RWPE2 (cell line): ENCODE data around the gene SAMD11.

ENCODE experiments used
- ATAC-seq: fragments of 200-7000 bp; cut with Tn5 transposase; 3 replicates; pipeline ENCODE4 v1.9.1; 2021; ENCODE audit warnings: low read depth
- DNase-seq: peaks from one replicate; pipeline ENCODE4 v3.0.0-alpha.2; 2020; ENCODE audit warnings: low spot score
- H3K27ac ChIP-seq: fragments of 450-650 bp; 2 replicates; pipeline ENCODE4 v1.5.1; 2017; ENCODE audit warnings: mild to moderate bottlenecking; ENCODE audit not compliant: poor library complexity, severe bottlenecking
- H3K27me3 ChIP-seq: fragments of 250-450 bp; sonication (Bioruptor Pico); 2 replicates; pipeline ENCODE4 v1.5.1; 2021; ENCODE audit warnings: mild to moderate bottlenecking, moderate library complexity; ENCODE audit not compliant: insufficient read depth, poor library complexity, severe bottlenecking
- H3K36me3 ChIP-seq: fragments of 250-450 bp; sonication (Bioruptor Pico); 2 replicates; pipeline ENCODE4 v1.5.1; 2020; ENCODE audit warnings: low read depth, mild to moderate bottlenecking, moderate library complexity
- H3K4me1 ChIP-seq: fragments of 250-450 bp; sonication (Bioruptor Pico); 2 replicates; pipeline ENCODE4 v1.5.1; 2021; ENCODE audit warnings: mild to moderate bottlenecking, moderate library complexity; ENCODE audit not compliant: insufficient read depth, poor library complexity, severe bottlenecking
- H3K4me3 ChIP-seq: fragments of 250-450 bp; sonication (Bioruptor Pico); 2 replicates; pipeline ENCODE4 v1.5.1; 2021; ENCODE audit warnings: mild to moderate bottlenecking, moderate library complexity; ENCODE audit not compliant: severe bottlenecking
- H3K9me3 ChIP-seq: fragments of 250-450 bp; sonication (Bioruptor Pico); 2 replicates; pipeline ENCODE4 v1.5.1; 2021; ENCODE audit warnings: mild to moderate bottlenecking, moderate library complexity; ENCODE audit not compliant: severe bottlenecking
- TF ChIP-seq, protein P1 (sequence below): fragments of 450-650 bp; IDR thresholded peaks from one replicate; pipeline ENCODE4 v1.5.1; 2017; ENCODE audit warnings: mild to moderate bottlenecking, moderate library complexity; ENCODE audit not compliant: poor library complexity, severe bottlenecking

The SAMD11 gene

DNA sequence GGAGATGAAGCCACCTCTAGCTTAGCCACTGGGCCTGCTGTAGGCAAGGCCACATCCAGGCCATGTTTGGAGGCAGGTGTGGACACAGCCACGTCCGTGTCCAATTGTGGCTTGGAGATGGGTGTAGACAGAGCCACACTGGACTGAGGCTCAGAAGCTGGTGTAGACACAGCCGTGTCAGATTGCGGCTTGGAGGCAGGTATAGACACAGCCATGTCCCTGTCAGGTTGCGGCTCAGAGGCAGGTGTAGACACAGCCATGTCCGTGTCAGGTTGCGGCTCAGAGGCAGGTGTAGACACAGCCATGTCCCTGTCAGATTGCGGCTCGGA lies 56.0 kb downstream of the SAMD11 start:
- H3K4me1 ChIP-seq = no peaks in the 10 kb centered on the region
- no peaks in the 10 kb centered on the region for H3K36me3 ChIP-seq
- ATAC-seq (no peak), DNase-seq (no peak)
- TF ChIP-seq, protein P1, sequence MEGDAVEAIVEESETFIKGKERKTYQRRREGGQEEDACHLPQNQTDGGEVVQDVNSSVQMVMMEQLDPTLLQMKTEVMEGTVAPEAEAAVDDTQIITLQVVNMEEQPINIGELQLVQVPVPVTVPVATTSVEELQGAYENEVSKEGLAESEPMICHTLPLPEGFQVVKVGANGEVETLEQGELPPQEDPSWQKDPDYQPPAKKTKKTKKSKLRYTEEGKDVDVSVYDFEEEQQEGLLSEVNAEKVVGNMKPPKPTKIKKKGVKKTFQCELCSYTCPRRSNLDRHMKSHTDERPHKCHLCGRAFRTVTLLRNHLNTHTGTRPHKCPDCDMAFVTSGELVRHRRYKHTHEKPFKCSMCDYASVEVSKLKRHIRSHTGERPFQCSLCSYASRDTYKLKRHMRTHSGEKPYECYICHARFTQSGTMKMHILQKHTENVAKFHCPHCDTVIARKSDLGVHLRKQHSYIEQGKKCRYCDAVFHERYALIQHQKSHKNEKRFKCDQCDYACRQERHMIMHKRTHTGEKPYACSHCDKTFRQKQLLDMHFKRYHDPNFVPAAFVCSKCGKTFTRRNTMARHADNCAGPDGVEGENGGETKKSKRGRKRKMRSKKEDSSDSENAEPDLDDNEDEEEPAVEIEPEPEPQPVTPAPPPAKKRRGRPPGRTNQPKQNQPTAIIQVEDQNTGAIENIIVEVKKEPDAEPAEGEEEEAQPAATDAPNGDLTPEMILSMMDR = no peak
- H3K27ac ChIP-seq = no peak overlapping the region
- H3K27me3 ChIP-seq = peaks cover 5% of the 10 kb centered on the region
- H3K4me3 ChIP-seq = no peak overlapping the region
- no peaks in the 10 kb centered on the region for H3K9me3 ChIP-seq

DNA sequence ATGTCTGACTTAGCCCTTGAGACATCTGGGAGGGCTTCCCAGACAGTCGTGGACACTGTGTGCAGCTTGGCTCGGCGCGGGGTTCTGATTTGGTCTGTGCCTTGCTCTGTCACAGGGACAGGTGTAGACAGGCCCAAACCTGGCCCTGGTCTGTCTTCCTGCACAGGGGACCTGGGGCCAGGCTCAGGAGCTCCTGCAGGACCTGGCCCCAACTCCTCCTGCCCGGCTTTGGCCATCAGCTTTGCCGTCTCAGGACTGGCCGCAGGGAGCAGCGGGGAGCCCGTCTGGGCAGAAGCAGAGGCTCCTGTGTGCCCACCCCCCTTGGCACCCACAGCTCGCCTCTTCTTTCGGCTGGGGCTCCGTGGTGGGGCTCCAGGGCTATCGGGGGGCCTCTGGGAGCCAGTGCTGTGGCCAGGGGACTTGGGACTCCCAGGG lies 56.4 kb downstream of the SAMD11 start:
- Histone ChIP-seq H3K27ac (no peak overlapping the region), H3K27me3 (peaks cover 5% of the 10 kb centered on the region), H3K4me1 (no peaks in the 10 kb centered on the region), H3K9me3 (no peaks in the 10 kb centered on the region), H3K4me3 (no peak overlapping the region), H3K36me3 (no peaks in the 10 kb centered on the region)
- ATAC-seq = peak; percentile 4; the same call in 2 of the 3 replicates
- TF ChIP-seq, protein P1 = no peak
- DNase-seq = no peak

DNA sequence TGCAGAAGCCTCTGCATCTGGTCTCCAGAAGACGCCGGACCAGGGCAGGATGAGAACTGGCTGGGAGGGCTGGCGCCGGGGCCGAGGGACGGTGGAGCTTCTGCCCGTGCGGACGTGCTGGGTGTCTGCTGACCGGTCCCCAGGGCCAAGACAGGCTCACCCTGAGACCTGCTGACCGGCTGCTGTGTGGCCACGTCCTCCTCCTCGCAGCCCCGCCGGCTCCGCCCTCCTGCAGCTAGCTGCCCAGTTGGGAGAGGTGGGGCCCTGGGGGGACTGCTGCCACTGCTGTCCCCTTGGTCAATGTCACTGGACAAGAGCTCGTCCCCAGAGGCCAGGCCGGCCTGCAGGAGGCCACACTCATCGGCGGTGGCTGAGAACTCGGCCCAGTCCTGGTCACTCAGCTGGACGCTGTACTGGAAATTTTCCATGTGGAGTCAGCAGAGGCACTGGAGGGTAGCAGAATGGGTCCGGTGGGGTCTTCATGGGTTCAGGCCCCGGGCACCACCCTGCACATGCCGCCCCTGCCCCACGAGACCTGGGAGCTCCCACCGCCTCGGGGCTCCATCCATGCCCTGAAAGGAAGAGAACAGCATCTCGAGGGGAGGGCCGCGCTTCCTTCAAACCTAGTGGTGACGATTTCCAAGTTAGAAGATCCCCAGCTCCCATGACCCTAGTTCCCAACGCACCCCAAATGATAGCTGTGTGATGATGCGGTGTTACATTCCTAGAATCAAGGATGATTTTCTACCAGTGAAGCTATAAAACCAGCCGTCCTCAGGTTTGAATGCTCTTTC lies 57.1 kb downstream of the SAMD11 start:
- Histone ChIP-seq H3K36me3 (no peaks in the 10 kb centered on the region), H3K27me3 (peaks cover 5% of the 10 kb centered on the region), H3K4me1 (no peaks in the 10 kb centered on the region), H3K27ac (no peak overlapping the region), H3K4me3 (no peak overlapping the region), H3K9me3 (no peaks in the 10 kb centered on the region)
- TF ChIP-seq, protein P1 = no peak
- no peak for DNase-seq
- ATAC-seq = no peak

DNA sequence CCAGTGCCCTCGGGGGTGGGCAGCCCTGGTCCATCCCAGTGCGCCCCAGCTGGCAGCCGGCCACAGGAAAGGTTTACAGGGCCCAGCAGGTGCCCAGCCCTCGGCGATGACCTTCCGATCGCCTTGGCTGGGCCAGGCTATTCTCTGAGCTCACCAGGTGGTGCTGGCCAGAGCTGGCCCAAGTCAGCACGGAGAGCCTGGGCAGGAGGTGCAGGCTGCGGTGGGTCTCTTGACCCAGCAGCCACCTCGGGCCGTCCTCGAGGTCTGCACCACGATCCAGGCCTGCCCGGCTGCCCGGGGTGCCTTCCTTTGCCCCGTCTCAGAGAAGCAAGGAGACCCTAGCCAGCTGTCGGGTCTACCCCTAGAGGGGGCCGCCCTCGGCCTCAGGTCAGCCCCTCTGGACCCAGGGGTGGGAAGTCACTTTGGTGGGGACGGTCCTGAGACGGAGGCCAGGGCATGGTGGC lies 57.8 kb downstream of the SAMD11 start:
- DNase-seq (no peak), ATAC-seq (no peak)
- Histone ChIP-seq H3K36me3 (no peaks in the 10 kb centered on the region), H3K9me3 (no peaks in the 10 kb centered on the region), H3K4me3 (no peak overlapping the region), H3K4me1 (no peaks in the 10 kb centered on the region), H3K27me3 (peaks cover 5% of the 10 kb centered on the region), H3K27ac (no peak overlapping the region)
- TF ChIP-seq, protein P1 = no peak

DNA sequence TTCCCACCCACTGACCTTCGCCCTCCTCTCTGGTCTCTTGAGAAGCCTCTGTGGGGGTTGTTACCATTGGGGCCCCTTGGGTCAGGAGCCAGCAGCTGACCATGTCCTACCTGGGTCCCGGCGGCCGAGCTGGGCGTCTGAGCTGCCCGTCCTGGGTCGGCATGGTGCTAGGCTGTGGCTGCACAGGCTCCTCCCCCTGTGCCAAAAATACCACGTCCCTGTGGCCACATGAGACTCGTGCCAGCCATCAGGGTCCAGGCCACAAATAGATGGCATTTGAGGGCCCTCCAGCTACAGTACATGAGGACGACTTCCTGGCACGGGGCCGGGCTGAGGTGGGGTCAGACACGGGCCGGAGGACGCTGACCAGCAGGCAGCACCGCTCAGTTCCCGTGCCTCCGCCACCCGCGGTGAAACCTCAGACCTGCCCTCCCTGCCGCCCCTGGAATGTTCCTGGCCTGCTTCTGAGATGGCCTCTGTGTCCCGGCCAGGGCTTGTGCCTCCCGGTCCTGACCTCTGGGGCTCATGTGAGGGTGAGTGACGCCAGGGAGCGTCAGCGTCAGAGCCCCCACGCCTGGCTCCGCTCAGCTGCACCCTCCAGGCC lies 58.3 kb downstream of the SAMD11 start, which contains the start of gene PERM1:
Gene PERM1, minus strand, starts transcription at position 139 of the 604 bp plus-strand sequence. CDS start 1,064 bp downstream, outside the sequence.
- H3K4me3 ChIP-seq = no peak within 1 kb of the TSS
- H3K4me1 ChIP-seq = no peaks in the 10 kb centered on the region
- DNase-seq (no peak), ATAC-seq (no peak)
- H3K36me3 ChIP-seq = no peaks in the 10 kb centered on the region
- peaks cover 5% of the 10 kb centered on the region for H3K27me3 ChIP-seq
- TF ChIP-seq, protein P1 = no peak
- H3K27ac ChIP-seq = no peak within 1 kb of the TSS
- no peaks in the 10 kb centered on the region for H3K9me3 ChIP-seq
